GM18861 (cell line): ENCODE measurements around the gene SLC41A3.
"Not testable (repeated sequence)": the region's sequence is repeated elsewhere in the genome, so short reads cannot be mapped to it uniquely, and the experiment has no call there.

Experiments
- ATAC-seq: cut with Tn5 transposase; IDR thresholded peaks from one replicate; pipeline ENCODE4 v1.9.1; 2021; ENCODE audit not compliant: unreplicated experiment

Gene SLC41A3

GRCh38 chr3:126107203-126107939 lies 23.4 kb upstream of the SLC41A3 start:
- no peak for ATAC-seq

GRCh38 chr3:126106336-126107202 lies 22.6 kb upstream of the SLC41A3 start:
- no peak for ATAC-seq

DNA sequence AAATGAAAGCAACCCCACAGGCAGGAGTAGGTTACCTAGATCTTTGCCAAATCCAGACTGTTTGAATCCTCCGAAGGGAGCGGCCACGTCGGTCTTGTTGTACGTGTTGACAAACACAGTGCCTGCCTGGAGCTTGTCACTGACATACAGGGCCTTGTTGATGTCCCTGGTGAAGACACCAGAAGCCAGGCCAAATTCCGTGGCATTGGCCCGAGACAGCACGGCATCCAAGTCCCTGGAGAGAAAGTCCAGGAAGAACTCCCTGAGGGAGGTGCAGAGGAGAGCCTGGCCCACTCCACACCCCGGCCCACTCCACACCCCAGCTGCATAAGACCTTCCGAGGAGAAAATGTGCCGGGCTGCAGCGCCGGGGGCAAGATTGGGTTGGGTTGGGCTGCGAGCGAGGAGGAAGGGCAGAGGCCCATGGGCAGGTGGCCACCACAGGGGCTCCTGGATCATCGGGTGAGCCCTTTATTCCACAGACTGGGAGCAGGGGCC lies 21.8 kb upstream of the SLC41A3 start:
- ATAC-seq: no peak

DNA sequence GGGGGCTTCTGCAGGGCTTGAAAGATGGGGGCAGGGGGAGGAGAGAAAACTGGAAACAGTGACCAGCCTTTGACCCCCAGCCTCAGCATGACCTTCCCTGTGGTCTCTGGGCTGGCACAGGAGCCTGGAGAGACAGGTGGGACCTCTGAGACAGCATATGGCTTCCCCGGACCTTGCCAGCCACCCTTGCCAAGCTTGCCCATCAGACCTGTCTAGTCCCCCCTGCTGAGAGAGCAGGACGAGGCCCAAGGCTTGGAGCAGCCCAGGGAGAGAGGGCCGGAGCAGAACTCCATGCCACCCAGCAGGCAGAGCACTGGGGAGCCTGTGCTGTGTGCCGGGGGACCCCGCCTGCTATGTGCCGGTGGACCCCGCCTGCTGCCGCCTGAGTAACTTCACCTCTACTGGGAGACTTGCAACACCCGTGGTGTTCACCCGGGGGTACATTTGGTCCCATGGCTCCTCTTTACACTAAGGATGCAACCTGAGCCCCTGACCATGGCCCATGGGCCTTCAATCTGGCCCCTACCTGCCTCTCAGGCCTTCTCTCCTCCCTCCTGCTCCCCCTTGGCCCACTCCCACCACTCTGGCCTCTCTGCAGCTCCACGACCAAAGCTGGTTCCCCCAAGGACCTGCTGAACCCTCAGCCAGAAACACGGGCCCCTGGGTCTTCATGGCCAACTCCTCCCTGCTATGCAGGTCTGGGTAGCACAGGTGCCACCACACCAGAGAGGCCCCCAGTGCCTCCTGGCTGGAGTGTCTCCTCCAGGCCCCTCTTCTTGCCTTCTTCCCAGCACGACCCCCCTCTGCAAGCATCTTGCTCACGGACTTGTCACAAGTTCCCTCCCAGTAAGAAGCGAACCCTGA lies 21.1 kb upstream of the SLC41A3 start:
- ATAC-seq: no peak

DNA sequence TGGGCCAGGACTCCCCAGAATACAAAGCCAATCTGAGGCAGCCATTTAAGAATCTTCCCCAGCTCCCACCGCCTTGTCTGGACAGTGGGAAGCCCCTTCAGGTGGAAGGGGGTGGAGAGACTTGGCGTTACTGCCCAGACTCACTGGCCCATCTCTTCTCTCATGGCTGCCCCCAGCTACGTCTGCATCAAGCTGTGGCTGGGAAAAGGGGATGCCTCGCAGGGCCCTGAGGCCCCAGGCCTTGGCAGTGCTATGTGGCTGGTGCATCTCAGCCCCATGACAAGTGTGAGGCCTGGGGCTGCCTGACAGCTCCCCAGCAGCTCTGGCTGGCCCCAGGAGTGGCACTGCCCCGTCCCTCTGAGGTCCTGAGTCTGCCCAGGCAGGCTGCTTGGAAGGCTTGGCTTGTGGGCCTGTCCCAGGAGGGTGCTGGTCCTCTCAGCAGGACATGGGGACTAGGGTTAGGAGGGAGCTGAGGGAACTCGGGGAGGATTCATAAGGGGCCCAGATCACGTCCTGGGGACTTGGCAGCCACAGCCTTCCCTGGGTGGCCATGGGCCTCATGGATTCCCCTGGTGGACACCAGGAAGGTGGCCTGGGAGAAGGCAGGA lies 20.2 kb upstream of the SLC41A3 start:
- ATAC-seq: no peak

DNA sequence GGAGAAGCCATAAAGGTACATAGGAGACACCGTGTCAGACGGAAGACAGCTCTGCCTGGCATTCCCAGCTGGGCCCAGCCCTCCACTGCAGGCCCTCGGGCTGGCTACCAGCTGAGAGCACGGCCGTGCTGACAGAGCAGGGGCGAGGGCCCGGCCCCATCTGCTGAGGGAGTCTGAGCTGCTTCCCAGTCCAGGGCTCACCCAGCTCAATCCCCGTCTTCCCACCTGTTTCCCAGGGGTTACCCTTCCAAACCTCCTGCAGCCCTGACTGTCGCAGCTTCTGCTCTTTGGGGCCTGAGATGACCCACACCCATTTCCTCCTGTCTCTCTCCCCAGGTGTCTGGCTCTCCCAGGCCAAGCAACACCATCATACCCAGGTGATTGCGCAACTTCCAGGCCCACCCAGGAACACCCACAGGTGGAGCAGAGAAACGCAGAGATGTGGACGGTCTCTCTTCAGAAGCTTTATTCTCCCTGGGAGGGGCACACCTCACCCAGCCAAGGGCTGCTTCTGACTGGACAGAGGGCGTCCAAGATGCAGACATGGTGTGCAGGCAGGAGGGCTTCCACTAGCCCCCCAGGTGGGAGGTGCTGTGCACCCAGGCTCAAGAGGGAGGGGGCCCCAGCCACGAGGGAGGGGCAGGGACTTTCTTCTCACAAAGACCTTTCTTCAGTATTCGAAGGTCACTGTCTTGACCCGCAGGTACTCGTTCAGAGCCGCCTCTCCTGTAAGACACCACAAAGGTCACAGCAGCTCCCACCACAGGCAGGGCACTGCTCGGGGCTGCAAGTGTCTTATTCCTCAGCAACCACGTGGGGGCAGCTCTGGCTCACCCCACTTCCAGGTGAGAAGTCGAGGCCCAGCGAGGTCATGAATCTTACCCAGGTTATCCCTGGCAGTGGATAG lies 19.4 kb upstream of the SLC41A3 start:
- no peak for ATAC-seq

GRCh38 chr3:126102530-126102951 lies 18.6 kb upstream of the SLC41A3 start:
- no peak for ATAC-seq

- no peak for ATAC-seq
Measured at GRCh38 chr3:126102011-126102410, 18.1 kb upstream of the SLC41A3 start.

- ATAC-seq: no peak
Measured at GRCh38 chr3:126101521-126101982, 17.6 kb upstream of the SLC41A3 start.

DNA sequence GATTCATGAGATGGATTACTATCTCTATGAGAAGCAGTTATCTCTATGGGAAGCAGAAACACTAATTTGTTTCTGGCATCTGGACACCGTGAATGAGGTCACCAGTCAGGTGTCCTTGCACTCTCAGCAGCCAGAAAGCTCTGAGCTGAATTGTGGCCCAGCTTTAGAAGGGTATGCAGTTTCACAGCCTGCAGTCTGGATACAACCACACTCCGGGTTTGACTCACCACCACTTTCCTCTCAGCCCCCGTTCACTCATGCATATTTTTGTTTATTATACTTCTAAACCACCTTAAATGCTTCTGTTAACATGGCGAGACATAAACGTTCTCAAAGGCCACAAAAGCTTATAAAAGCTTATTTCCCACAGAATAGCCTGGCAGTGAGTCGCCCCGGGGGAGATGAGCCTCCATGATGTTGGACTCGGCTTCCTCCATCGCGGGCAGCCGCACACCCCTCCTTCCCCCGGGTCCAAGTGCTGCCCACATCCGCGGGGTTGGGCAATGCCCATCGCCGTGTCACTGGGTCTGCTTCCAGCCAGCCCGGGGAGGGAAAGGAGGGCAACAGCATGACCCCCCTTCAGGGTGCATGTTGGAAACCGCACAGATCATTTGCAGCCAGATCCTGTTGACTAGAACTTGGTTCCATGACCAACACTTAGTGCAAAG lies 16.8 kb upstream of the SLC41A3 start:
- no peak for ATAC-seq

DNA sequence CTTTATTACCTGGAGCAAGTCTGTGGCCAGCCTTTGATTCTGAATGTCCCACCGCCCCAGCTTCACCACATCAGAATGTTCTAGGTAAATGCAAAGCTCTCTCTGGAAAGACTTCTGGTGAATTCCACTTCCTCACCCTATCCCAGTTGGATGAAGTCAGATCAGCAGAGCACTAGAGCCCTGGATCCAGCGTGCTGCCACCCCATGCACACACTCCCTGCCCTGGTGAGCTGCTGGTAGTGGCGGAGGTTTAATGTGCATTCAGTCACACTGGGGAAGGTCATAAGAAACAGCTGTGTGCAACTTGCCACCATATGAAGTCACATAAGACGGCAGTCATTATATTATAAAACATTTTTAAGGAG lies 16.3 kb upstream of the SLC41A3 start:
- no peak for ATAC-seq

DNA sequence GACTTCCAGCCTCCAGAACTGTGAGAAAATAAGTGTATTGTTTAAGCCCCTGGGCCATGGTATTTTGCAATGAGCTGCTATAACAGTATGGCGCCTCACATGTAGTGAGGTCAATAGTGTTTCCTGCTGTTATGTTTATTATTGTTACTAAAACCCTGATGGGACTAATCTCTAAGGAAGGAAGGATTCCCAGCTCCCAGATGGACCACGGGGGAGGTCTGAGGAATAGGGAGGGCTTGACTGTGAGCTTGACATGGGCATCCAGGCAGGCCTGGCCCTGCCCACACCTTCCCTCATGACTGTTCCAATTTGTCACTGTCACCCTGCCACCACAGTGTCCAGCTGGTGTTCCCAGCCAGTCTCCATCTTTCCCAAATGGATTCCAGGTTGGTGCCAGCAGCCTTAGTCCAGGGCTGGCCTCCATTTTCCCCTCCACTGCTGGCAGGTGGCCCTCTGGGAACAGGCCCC lies 14.5 kb upstream of the SLC41A3 start:
- ATAC-seq: no peak

- ATAC-seq: no peak
Measured at GRCh38 chr3:126097801-126098200, 13.9 kb upstream of the SLC41A3 start.

DNA sequence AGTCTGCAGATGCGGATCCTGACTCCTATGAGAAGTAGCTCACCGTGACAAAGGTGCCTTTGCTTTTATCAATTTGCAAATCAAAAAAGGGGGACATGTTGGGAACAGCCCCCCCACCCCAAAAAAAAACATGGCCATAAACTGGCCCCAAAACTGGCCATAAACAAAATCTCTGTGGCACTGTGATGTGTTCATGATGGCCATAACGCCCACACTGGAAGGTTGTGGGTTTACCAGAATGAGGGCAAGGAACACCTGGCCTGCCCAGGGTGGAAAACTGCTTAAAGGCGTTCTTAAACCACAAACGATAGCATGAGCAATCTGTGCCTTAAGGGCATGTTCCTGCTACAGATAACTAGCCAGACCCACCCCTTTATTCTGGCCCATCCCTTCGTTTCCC lies 12.3 kb upstream of the SLC41A3 start:
- not testable (repeated sequence) for ATAC-seq

DNA sequence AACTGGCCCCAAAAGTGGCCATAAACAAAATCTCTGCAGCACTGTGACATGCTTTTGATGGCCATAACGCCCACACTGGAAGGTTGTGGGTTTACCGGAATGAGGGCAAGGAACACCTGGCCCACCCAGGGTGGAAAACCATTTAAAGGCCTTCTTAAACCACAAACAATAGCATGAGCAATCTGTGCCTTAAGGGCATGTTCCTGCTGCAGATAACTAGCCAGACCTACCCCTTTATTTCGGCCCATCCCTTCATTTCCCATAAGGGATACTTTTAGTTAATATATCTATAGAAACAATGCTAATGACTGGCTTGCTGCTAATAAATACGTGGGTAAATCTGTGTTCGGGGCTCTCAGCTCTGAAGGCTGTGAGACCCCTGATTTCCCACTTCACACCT lies 8.2 kb upstream of the SLC41A3 start:
- ATAC-seq: not testable (repeated sequence)

DNA sequence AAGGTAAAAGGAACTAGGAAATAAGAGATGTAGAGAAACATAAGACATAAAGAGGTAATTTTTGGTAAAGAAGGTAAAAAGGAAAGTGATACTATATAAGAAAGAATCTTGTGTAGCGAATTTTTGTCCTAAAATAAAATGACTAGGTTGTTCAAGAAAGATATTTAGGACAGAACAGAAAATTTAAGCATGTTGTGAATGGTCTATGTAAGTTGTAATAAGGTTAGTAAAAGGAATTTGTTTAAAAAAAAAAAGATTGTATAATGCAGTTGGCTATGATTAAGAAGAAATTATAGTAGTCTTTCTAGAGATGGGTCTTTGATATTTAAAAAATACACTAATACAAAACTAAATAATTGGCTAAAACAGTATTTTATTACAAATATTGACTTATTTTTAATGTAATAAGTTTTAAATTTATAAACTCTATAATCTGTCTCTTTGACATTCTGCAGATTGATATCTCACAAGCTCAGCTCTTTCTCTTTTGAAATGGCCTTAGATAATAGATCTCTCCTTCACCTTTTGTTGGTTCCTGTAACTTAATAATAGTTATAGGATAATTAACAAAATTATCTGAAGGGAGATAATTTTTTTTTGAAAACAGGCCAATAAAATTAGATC lies 3.7 kb upstream of the SLC41A3 start:
- ATAC-seq: no peak

DNA sequence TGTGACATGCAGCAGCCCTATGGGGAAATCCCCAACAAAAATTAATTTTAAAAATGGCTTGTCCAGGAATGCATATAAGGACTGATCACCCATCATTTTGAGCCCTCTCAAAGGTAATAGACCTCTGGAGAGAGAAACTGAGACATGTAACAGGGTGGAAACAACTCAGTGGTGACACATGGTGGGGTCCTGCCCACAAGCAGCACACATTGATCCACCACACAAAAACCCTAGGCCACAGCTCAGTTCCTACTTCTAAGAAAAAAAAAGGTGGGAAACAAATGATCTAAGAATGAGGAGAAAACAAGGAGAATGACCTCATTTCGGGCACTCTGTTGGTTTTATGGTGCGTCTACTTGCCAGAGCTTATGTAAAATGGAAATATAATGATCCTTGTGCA lies 1.9 kb upstream of the SLC41A3 start:
- no peak for ATAC-seq

GRCh38 chr3:126085276-126085675 lies 1.4 kb upstream of the SLC41A3 start:
- ATAC-seq: no peak

DNA sequence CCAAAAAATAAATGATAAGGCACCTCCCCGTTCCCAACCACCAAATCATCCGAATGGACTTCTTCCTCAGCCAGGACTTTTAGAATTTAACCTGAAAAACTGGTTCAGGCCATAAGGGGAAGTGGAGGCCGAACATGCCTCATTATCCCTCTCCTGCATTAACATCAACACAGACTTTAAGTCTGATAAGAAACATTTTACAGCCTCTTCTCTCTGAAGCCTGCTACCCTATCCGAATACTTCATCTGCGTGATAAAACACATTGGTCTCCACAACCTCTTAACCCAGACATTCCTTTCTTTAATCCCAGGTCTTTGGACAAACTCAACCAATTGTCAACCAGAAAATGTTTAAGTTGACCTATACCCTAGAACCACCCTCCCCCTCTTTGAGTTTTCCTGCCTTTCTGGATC lies 850 bp upstream of the SLC41A3 start:
- ATAC-seq: no peak
